Uterus (tissue), 4 donors: ENCODE measurements around the gene DHRS3. TPM values are rescaled to one million over a fixed set of nuclear protein-coding genes. Genes with fewer than 3 reads are reported as not detected.

Experiments used
- DNase-seq, 2 donors: peaks; one replicate each; pipeline ENCODE4 v3.0.0-alpha.2; 2019 to 2020
- H3K27ac ChIP-seq, 2 donors: fragments of 200-600 bp; sonication (generic); 1 replicate in 1 of 2; 2 replicates in 1 of 2; pipeline ENCODE4 v1.5.1; 2016 to 2018
- H3K27me3 ChIP-seq, 2 donors: fragments of 200-600 bp; sonication (generic); one replicate each; pipeline ENCODE4 v1.5.1; 2018 to 2019; ENCODE audit warnings: control low read depth in 1 of 2
- H3K36me3 ChIP-seq, 2 donors: fragments of 200-600 bp; sonication (generic); one replicate each; pipeline ENCODE4 v1.5.1; 2019; ENCODE audit warnings: control low read depth in 1 of 2
- H3K4me1 ChIP-seq, 2 donors: fragments of 200-600 bp; sonication (generic); one replicate each; pipeline ENCODE4 v1.5.1; 2018 to 2019; ENCODE audit warnings: control low read depth in 1 of 2
- H3K4me3 ChIP-seq, 2 donors: fragments of 200-600 bp; sonication (generic); 1 replicate in 1 of 2; 2 replicates in 1 of 2; pipeline ENCODE4 v1.5.1; 2018 to 2019; ENCODE audit warnings: mild to moderate bottlenecking in 1 of 2
- H3K9me3 ChIP-seq, 2 donors: fragments of 200-600 bp; sonication (generic); one replicate each; pipeline ENCODE4 v1.5.1; 2019; ENCODE audit warnings: control low read depth in 1 of 2
- CTCF ChIP-seq, 4 experiments: fragments of 200-600 bp in 2 of 4; fragments of 450-650 bp in 2 of 4; sonication (generic) in 2 of 4; IDR thresholded peaks; one replicate each; pipeline ENCODE4 v1.5.1; 2016 to 2019; ENCODE audit warnings: antibody characterized with exemption in 4 of 4, mild to moderate bottlenecking in 2 of 4, moderate library complexity in 1 of 4
- POLR2A ChIP-seq, 2 donors: fragments of 450-650 bp; IDR thresholded peaks; one replicate each; pipeline ENCODE4 v1.6.1; 2016; ENCODE audit warnings: antibody characterized with exemption in 2 of 2, mild to moderate bottlenecking in 1 of 2, moderate library complexity in 1 of 2
- intact Hi-C: fragments of 100-400 bp; cut with DNase I; formaldehyde crosslinking; loops from one replicate; pipeline ENCODE4 v1.15.1; 2023; ENCODE audit warnings: low total_unique reads
- total RNA-seq, 4 donors: library from RNA; depleted of rRNA in 3 of 4; stranded (reverse); fragments of >200 nt in 3 of 4; gene quantifications; one replicate each; pipeline versions ENCODE4 v1.1.0 to v1.2.4, GENCODE V29; 2014 to 2023
- donor health status: DM: yes; HTN: yes; CAD: no.

DHRS3 gene
- total RNA-seq, 4 donors from 2014 or later: 12.6 to 82.0 (median 51.5) TPM

GRCh38 chr1:12544992-12545391 is 73.0 kb downstream of the DHRS3 start:
- no peaks in the 10 kb centered on the region for H3K27me3 ChIP-seq
- peak in 1 of 2 donors; percentile 12 for DNase-seq
- H3K9me3 ChIP-seq: no peaks in the 10 kb centered on the region
- H3K4me3 ChIP-seq: no peak overlapping the region
- TF ChIP-seq POLR2A (IDR thresholded peaks at IDR 0.05) (no peak), CTCF (IDR thresholded peaks at IDR 0.05) (no peak)
- peaks cover 15 to 22% of the 10 kb centered on the region in 2 donors for H3K4me1 ChIP-seq
- intact Hi-C loops: no loop called here
- H3K36me3 ChIP-seq: no peaks in the 10 kb centered on the region
- no peak overlapping the region for H3K27ac ChIP-seq

DNA sequence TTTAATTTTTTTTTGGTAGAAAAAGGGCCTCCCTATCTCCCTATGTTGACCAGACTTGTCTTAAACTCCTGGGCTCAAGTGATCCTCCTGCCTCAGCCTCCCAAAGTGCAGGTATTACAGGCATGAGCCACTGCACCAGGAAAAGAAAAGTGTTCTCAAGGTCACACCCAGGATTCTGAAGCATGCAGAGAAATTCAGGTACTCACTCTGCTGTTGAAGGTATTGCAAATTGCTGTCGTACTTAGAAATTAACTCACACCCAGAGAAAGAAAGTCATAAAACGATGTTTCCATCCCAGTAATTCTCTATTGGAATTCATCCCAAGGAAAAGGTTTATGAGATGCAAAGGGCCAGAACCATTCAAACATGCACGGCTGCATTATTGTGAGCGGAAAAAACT is 73.7 kb downstream of the DHRS3 start:
- H3K9me3 ChIP-seq: no peaks in the 10 kb centered on the region
- no peak for TF ChIP-seq CTCF (IDR thresholded peaks at IDR 0.05)
- TF ChIP-seq POLR2A (IDR thresholded peaks at IDR 0.05): no peak
- H3K36me3 ChIP-seq: no peaks in the 10 kb centered on the region
- no peaks in the 10 kb centered on the region for H3K27me3 ChIP-seq
- DNase-seq: no peak
- H3K4me3 ChIP-seq: no peak overlapping the region
- H3K4me1 ChIP-seq: peaks cover 15 to 20% of the 10 kb centered on the region in 2 donors
- intact Hi-C loops: no loop called here
- H3K27ac ChIP-seq: peak overlapping the region; percentile 4 to 19

DNA sequence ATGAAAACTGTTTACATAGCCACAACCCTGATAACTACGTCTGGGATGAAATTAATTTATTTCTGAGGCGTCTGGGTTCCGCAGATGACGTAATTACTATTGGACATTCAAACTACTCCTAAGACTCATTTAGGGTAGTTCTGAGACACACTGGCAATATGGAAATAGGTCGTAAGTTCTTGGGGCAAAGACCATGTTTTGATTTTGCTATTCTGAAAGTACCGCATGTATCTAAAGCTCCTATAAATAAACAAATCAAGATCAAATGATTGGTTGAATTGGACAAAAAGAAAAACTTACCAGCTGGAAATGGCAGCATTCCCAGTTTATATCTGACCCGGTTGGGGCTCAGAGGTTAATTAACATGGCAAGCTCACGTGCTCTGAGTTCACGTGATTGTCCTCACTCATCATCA is 74.3 kb downstream of the DHRS3 start:
- TF ChIP-seq CTCF (IDR thresholded peaks at IDR 0.05) (no peak), POLR2A (IDR thresholded peaks at IDR 0.05) (no peak)
- peak overlapping the region; percentile 4 to 19 for H3K27ac ChIP-seq
- H3K4me1 ChIP-seq: peaks cover 12 to 17% of the 10 kb centered on the region in 2 donors

DNA sequence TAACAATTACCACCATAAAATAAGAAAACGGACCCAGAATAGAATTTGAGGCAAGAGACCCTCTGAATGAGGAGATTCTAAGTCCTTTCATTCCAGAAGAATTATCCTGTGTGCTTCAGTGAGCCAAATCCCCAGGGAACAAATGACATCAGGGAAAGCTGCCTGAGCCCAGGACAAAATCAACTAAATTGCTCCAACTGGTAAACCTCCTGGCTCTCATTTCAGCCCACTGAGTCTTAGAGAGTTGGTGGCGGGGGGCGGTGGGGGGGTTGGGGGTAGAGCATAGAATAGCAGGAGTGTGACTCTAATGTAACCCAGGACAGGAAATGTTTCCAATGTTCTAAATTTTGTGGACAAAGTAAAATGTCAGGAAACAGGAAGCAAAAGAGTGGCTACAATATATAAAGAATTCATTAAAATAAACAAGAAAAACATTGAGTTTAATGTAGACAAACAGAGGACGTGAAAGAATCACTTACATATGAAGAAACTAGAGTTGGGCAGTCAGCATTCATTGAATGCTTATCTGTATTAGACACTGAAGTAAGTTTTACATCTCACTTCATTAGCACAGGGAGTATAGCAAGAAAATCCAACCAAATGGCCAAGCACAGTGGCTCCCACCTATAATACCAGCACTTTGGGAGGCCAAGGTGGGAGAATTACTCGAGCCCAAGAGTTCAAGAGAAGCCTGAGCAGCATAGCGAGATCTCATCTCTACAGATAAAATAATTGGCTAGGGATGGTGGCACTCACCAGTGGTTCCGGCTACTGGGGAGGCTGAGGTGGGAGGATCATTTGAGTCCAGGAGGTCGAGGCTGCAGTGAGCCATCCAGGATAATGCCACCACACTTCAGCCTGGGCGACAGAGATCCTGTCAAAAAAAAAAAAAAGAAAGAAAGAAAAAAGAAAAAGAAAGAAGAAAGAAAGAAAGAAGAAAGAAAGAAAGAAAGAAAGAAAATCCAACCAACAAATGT is 75.1 kb downstream of the DHRS3 start:
- intact Hi-C loops: no loop called here

More for the DNA sequence above, 74.3 kb downstream of the DHRS3 start:
- no peak for DNase-seq
- no peaks in the 10 kb centered on the region for H3K9me3 ChIP-seq
- intact Hi-C loops: no loop called here
- no peaks in the 10 kb centered on the region for H3K27me3 ChIP-seq
- no peak overlapping the region for H3K4me3 ChIP-seq
- no peaks in the 10 kb centered on the region for H3K36me3 ChIP-seq

More for the DNA sequence above, 75.1 kb downstream of the DHRS3 start:
- TF ChIP-seq CTCF (IDR thresholded peaks at IDR 0.05): no peak
- no peak for TF ChIP-seq POLR2A (IDR thresholded peaks at IDR 0.05)
- no peaks in the 10 kb centered on the region for H3K9me3 ChIP-seq
- H3K4me1 ChIP-seq: peaks cover 8 to 17% of the 10 kb centered on the region in 2 donors
- peak in 1 of 2 donors; percentile 11 for DNase-seq
- H3K27ac ChIP-seq: peak overlapping the region; percentile 82 to 91
- H3K36me3 ChIP-seq: no peaks in the 10 kb centered on the region
- H3K27me3 ChIP-seq: no peaks in the 10 kb centered on the region
- H3K4me3 ChIP-seq: no peak overlapping the region
